HCT116 (cell line): ENCODE results near the gene SPACDR.

Source experiments
- CBX3 ChIP-seq: IDR thresholded peaks from 2 replicates; pipeline ENCODE4 v1.6.1; 2012; ENCODE audit warnings: low read depth
- CEBPB ChIP-seq: IDR thresholded peaks from 2 replicates; pipeline ENCODE4 v1.6.1; 2012; ENCODE audit warnings: low read depth
- EGR1 ChIP-seq: IDR thresholded peaks from 2 replicates; pipeline ENCODE4 v1.6.1; 2012; ENCODE audit warnings: low read depth
- TCF7L2 ChIP-seq: IDR thresholded peaks from 2 replicates; pipeline ENCODE4 v1.7.0; 2011; ENCODE audit warnings: borderline replicate concordance, inconsistent platforms; ENCODE audit not compliant: insufficient read depth, insufficient read length; ENCODE audit errors: extremely low read depth
- YY1 ChIP-seq: IDR thresholded peaks from 2 replicates; pipeline ENCODE4 v1.6.1; 2011; ENCODE audit warnings: low read length, low read depth, moderate library complexity, mild to moderate bottlenecking; ENCODE audit not compliant: insufficient replicate concordance; ENCODE audit errors: extremely low read depth
- TF ChIP-seq, protein P1 (sequence below), 3 experiments: fragments of 200-600 bp in 1 of 3; sonication (generic) in 1 of 3; IDR thresholded peaks in 2 of 3; conservative IDR thresholded peaks in 1 of 3; 2 replicates each; pipeline ENCODE4 v1.5.1; 2012 to 2017; ENCODE audit warnings: low read depth in 2 of 3, low read length in 2 of 3, antibody characterized with exemption in 1 of 3, borderline replicate concordance in 1 of 3, control low read depth in 1 of 3, mild to moderate bottlenecking in 1 of 3, mixed read lengths in 1 of 3, mixed run types in 1 of 3, moderate library complexity in 1 of 3; ENCODE audit not compliant: insufficient read depth in 1 of 3
- TF ChIP-seq, protein P2 (sequence below): IDR thresholded peaks from 2 replicates; pipeline ENCODE4 v1.6.1; 2012

DNA sequence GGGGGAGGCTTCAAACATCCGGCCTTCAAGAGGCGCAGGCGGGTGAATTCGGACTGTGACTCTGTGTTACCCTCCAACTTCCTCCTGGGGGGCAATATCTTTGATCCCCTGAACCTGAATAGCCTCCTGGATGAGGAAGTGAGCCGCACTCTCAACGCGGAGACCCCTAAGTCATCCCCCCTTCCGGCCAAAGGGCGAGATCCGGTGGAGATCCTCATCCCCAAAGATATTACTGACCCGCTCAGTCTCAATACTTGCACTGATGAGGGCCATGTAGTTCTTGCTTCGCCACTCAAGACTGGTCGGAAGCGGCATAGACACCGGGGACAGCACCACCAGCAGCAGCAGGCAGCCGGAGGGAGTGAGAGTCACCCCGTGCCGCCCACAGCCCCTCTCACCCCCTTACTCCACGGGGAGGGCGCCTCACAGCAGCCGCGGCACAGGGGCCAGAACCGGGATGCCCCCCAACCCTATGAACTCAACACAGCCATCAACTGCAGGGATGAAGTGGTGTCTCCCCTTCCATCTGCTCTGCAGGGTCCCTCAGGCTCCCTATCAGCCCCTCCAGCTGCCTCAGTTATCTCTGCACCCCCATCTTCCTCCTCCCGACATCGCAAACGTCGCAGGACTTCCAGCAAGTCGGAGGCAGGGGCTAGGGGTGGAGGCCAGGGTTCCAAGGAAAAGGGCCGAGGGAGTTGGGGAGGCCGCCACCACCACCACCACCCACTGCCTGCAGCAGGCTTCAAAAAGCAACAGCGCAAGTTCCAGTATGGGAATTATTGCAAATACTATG lies 33.4 kb downstream of the SPACDR start:
- TF ChIP-seq, protein P1, sequence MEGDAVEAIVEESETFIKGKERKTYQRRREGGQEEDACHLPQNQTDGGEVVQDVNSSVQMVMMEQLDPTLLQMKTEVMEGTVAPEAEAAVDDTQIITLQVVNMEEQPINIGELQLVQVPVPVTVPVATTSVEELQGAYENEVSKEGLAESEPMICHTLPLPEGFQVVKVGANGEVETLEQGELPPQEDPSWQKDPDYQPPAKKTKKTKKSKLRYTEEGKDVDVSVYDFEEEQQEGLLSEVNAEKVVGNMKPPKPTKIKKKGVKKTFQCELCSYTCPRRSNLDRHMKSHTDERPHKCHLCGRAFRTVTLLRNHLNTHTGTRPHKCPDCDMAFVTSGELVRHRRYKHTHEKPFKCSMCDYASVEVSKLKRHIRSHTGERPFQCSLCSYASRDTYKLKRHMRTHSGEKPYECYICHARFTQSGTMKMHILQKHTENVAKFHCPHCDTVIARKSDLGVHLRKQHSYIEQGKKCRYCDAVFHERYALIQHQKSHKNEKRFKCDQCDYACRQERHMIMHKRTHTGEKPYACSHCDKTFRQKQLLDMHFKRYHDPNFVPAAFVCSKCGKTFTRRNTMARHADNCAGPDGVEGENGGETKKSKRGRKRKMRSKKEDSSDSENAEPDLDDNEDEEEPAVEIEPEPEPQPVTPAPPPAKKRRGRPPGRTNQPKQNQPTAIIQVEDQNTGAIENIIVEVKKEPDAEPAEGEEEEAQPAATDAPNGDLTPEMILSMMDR (IDR thresholded peaks at IDR 0.05 in 2 of 3, conservative IDR thresholded peaks at IDR 0.05 in 1 of 3; ENCODE audit: borderline replicate concordance in 1 of 3, insufficient read depth in 1 of 3, low read depth in 2 of 3, low read length in 2 of 3), result no peak
- TF ChIP-seq YY1 (no peak), TCF7L2 (no peak), CEBPB (no peak), CBX3 (no peak), EGR1 (no peak)
- TF ChIP-seq, protein P2, sequence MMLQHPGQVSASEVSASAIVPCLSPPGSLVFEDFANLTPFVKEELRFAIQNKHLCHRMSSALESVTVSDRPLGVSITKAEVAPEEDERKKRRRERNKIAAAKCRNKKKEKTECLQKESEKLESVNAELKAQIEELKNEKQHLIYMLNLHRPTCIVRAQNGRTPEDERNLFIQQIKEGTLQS, result no peak
